SW 1271 (cell line): ENCODE results near the gene AKAP13.
A peak's percentile ranks its signal among the peaks of the same experiment; 100 is the strongest.

Source experiments
- DNase-seq, 2 experiments: peaks; one replicate each; lab custom pipeline; 2025; lab: John Stamatoyannopoulos, UW

Gene AKAP13

DNA sequence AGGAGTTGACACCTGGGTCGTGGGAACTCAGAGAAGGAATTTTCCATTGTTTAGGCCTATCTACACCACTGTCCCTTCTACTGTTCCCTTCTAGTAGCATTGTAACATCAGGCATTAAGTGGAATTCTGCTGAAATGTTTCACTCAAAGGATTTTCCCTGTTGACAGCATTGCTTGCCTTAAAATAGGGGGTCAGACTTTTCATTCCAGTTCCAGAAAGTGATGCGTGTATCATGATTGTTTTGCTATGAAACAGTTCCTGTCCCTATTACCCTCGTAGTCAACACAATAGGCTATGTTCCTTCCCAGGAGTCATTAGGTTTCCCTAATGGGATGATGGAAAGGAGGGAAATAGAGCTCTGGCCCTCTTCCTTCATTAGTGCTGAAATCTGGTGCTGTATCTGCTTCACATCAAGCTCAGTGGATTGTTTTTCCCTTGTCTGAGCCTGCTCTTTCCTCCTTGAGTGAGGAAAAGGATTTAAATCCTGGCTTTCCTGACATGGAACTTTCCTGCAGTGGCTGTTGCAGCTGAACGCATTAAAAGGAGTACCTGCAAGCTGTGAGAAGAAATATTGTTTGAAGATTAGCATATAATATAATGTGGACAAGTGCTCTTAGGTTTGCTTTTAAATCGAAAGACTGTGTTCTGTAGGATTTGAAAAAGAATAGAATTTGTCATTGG, 218.5 kb downstream of the AKAP13 start:
- DNase-seq: no peak

GRCh38 chr15:85600001-85600400, 219.6 kb downstream of the AKAP13 start:
- no peak for DNase-seq

- DNase-seq: no peak
Observed at GRCh38 chr15:85603160-85603559, 222.8 kb downstream of the AKAP13 start.

DNA sequence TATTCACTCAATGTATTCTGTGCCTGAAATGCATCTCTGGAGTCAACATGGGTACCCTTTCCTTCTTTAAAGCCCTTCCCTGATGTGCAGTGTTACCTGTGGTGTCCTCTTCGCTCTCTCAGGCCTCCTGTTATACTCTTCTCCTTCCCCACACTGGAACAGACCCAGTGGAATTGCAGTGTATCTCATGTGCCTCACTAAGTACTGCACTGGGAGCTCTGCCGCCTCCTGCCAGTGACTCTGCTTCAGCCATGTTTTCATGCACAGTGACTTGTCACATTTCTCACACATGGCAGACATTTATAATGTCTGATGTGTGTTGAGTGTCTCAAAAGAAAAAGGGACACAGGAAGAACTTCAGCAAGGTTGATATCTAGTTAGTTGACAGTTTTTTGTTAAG, 223.3 kb downstream of the AKAP13 start:
- no peak for DNase-seq

- no peak for DNase-seq
Observed at GRCh38 chr15:85604194-85604593, 223.8 kb downstream of the AKAP13 start.

- DNase-seq: no peak
Observed at GRCh38 chr15:85606738-85607137, 226.3 kb downstream of the AKAP13 start.

- peak in 1 of 2 experiments; percentile 66 for DNase-seq
Observed at GRCh38 chr15:85607141-85607806, 226.9 kb downstream of the AKAP13 start.

DNA sequence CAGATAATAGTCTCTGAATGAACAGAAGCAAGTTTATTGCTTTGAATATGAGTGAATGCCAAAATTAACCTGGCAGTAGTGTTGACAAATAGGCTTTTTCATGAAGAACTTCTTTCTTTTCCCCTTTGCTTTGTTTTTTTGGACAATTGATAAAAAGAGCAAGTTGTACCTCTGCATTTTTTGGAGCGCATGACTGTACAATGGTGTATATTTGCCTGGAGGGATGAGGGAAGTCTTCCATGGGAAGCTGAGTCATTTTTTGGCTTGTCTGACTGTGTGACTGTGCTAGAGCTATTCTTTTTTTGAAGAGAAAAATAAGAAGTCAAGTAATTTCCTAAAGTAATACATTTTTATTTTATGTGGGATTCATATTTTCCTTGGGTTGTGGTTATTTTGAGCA, 227.4 kb downstream of the AKAP13 start:
- DNase-seq: peak; percentile 20 to 82

GRCh38 chr15:85609492-85609891, 229.1 kb downstream of the AKAP13 start:
- DNase-seq: no peak

- no peak for DNase-seq
Observed at GRCh38 chr15:85611361-85611760, 231.0 kb downstream of the AKAP13 start.

GRCh38 chr15:85614059-85614458, 233.7 kb downstream of the AKAP13 start:
- no peak for DNase-seq

DNA sequence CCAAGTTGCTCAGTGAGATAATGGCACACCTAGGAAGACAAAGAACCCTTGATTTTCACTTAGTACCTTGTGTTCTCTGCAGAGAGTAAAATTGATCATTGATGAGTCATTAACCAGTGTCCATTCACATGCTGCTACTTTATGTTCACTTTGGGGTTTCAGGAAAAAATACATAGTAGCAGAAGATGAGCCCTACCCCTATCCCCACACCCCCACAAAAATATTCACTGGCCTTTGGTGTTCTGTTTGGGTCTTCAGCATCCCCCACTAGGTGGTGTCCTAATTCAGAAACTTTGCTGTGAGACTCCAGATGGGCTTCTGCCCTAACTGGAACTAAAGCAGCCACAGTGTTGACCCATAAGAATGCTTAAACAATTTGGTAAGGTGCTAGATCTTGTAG, 235.5 kb downstream of the AKAP13 start:
- peak; percentile 22 to 26 for DNase-seq

- DNase-seq: no peak
Observed at GRCh38 chr15:85616549-85617110, 236.2 kb downstream of the AKAP13 start.

- no peak for DNase-seq
Observed at GRCh38 chr15:85618228-85618505, 237.8 kb downstream of the AKAP13 start.

DNA sequence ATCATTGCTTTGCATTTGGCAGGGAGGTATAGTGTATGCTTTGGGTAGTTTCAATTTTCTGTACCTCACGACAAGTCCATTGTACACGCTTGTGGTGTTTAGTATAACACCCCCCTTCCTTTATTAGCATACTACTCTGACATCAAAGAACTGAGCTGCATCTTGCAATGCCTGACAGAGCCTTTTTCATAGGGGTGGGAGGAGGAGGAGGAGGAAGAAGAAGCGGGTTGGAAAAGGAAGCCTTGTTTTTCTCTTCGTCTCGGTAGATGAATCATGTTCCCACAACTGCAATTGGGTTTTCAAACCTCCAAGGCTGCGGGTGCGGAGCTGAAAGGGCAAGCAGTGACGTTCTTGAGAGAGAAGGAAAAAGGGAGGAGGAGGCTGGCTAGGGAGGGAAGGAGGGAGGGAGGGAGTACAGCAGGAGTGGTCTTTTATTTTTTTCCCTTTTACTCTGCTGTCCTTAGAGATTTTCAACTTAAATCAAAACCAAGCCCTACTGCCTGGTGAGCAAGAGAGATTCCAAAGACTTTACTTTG, 238.6 kb downstream of the AKAP13 start:
- no peak for DNase-seq

- no peak for DNase-seq
Observed at GRCh38 chr15:85619992-85620689, 239.7 kb downstream of the AKAP13 start.

GRCh38 chr15:85620690-85621049, 240.3 kb downstream of the AKAP13 start:
- no peak for DNase-seq

- no peak for DNase-seq
Observed at GRCh38 chr15:85621094-85621493, 240.7 kb downstream of the AKAP13 start.

- DNase-seq: no peak
Observed at GRCh38 chr15:85622221-85622831, 241.9 kb downstream of the AKAP13 start.

- DNase-seq: no peak
Observed at GRCh38 chr15:85623315-85624049, 243.1 kb downstream of the AKAP13 start.

- no peak for DNase-seq
Observed at GRCh38 chr15:85624291-85624801, 243.9 kb downstream of the AKAP13 start.
